ENCODE measurements around the gene CHRM1.

Gene CHRM1

GRCh38 chr11:62925745-62926679, 4.8 kb upstream of the CHRM1 start:
- H3K4me3 ChIP-seq (ENCODE audit: low read depth, low read length): no peak overlapping the region
- TF ChIP-seq CTCF (IDR thresholded peaks at IDR 0.05; ENCODE audit: borderline replicate concordance, insufficient read depth, low read depth, low read length): no peak

DNA sequence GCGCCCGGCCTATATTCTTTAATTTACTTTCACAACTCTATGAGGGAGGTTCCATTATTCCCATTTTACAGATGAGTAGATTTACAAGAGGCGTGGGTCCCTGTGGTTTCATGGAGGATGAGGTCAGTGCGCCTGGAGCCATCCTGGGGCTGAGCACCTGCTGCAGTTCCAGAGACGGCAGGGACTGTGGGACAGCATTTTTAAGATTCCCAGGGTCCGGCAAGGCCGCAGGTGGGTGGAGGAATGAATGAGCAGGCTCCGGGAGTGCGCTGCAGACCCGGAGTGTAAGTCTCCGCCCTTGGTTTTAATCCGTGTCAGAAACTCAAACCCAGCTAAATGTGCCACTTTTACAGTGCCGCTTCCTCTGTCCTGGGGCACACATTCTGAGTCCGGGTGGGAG, 4.1 kb upstream of the CHRM1 start:
- TF ChIP-seq CTCF (IDR thresholded peaks at IDR 0.05; ENCODE audit: borderline replicate concordance, insufficient read depth, low read depth, low read length): no peak
- H3K4me3 ChIP-seq (ENCODE audit: low read depth, low read length): no peak overlapping the region

DNA sequence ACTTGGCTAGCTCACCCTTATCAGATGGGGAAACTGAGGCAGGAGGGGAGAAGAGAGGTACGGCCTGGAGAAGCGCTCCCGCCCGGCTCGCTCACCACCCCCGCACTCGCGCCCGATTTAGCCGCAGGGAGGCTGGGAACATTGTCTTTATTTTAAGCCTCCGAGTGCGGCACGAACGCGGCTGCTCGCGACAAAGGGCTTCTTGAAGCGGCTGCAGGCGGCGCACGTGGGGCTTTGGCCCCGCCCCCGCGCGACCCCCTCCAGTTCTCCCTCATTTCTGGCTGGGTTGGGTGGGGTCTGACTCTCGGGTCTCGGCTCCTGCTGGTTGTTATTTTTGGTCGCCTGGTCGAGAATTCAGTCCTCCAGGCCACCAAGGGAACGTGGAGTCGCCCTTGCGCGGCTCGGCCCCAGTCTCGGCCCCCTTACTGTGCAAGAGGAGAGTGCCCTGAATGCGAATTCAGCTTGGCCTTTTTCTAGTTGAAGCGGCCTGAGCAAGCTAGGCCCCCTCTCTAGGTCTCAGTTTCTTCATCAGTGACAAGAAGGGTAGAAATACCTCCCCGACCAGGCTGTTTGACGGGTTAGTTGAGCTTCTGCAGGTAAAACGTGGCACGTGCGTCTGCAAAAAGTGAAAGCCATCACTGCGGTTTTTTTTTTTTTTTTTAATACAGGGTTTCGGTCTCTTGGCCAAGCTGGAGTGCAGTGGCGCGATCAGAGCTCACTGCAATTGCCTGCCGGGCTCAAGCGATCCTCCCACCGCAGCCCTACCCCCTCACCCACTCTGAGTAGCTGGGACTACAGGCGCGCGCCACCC, 2.6 kb upstream of the CHRM1 start:
- H3K4me3 ChIP-seq (ENCODE audit: low read depth, low read length): peak overlapping the region; percentile 15
- TF ChIP-seq CTCF (IDR thresholded peaks at IDR 0.05; ENCODE audit: borderline replicate concordance, insufficient read depth, low read depth, low read length): no peak

DNA sequence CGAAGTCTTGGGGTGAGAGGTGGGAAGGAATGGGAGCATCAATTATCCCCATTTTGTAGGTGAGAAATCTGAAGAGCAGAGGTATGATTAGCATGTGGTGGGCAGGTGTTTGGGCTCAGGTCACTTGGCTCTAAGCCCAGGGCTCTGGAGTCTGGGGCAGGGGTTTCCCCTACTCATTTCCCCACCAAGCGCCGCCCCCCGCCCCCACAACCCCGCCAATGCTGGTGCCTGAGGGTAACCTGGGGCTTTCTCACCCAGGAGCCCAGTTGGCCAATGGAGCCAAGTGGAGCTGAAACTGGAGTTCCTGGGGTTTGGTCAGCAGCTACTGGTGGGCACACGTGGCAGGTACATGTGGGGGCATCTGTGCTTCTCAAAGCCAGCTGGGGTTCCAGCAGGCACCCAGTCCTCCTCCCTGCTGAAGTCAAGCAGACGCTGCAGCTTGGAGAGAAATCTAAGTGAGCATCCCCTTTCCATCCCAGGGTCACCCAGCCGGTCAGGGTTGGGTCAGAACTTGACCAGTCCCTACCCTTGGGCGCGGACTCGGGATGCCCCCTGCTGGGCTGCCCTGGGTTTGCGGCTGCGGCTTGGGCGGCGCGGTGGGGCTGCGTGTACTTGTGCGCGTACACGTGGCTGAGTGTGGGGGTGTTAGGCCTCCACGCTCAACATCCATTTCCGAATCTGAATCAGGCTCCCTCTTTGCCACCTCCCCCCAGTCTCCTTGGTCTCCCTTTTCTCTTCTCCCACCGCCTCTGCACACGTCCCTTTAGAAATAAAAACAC, 1.7 kb upstream of the CHRM1 start:
- peak overlapping the region; percentile 2 for H3K4me3 ChIP-seq (ENCODE audit: low read depth, low read length)
- TF ChIP-seq CTCF (IDR thresholded peaks at IDR 0.05; ENCODE audit: borderline replicate concordance, insufficient read depth, low read depth, low read length): peak; percentile 58

GRCh38 chr11:62922189-62922589, 1.0 kb upstream of the CHRM1 start:
- TF ChIP-seq CTCF (IDR thresholded peaks at IDR 0.05; ENCODE audit: borderline replicate concordance, insufficient read depth, low read depth, low read length): no peak

DNA sequence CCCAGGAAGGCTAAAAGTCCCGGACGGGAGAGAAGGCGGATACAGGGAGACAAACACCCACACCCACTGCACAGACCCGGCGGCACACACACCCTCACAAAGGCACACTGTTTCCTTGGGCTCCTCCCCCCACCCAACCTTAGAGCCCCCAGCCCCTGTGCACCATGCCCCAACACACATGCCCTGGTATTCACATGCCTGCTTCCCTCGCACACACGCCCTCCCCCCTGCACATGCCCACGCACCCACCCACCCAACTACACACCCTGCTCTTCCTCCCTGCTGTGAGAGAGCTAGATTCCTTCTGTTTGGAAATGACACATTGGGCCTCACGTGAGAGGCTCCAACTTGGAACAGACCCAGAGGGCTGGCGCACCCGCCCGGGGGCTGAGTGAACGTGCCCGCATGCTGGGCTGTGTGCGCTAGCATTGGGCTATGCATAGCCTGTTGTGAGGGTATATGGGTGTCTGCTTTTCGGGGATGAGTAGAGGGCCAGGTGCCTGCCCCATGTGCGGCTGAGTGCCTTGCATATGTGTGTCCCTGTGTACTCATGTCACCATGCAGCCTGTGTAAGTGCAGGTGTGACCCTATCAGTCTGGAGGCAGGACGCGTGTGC, 518 bp upstream of the CHRM1 start:
- TF ChIP-seq CTCF (IDR thresholded peaks at IDR 0.05; ENCODE audit: borderline replicate concordance, insufficient read depth, low read depth, low read length): no peak
- no peak overlapping the region for H3K4me3 ChIP-seq (ENCODE audit: low read depth, low read length)

More at GRCh38 chr11:62922189-62922589, 1.0 kb upstream of the CHRM1 start:
- H3K4me3 ChIP-seq (ENCODE audit: low read depth, low read length): no peak overlapping the region

Measured in GM12875 (cell line).